OCI-M2 (cell line): ENCODE results near the gene TRAPPC6A.

Source experiments
- DNase-seq: peaks from one replicate; lab custom pipeline; 2025; ENCODE audit not compliant: unreplicated experiment; lab: John Stamatoyannopoulos, UW

TRAPPC6A gene

DNA sequence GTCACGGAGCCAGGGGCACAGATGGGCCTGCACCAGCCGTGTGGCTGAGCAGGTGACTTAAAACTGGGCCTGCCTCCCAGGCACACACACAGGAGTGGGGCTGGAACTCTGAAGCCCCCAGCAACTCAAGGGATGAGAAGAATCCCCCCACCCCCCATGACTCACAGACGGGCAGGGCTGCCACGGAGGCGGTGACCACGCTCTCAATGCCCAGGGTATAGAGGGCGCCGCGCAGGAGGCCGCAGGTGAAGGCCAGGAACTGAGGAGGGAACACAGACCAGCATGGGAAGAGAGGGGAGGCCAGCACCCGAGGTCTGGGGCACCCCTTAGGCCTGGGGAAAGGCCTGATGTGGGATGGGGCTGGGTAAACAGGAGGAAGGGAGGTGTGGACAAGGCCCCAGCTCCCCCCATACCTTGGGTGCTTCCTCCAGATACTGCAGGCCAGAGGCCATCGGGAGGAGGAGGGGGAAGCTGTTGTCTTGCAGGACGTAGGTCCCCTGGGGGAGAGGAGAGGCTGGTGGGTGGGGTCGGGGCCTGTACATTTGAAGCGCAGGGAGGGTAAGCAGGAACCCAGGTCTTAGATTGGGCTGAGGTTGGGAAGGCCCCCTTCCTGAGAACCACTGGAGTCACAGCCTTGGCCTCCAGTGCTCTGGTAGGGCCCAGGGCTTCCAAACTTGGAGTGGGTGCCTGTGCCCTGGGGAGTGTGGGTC is 14.1 kb downstream of the TRAPPC6A start:
- no peak for DNase-seq

DNA sequence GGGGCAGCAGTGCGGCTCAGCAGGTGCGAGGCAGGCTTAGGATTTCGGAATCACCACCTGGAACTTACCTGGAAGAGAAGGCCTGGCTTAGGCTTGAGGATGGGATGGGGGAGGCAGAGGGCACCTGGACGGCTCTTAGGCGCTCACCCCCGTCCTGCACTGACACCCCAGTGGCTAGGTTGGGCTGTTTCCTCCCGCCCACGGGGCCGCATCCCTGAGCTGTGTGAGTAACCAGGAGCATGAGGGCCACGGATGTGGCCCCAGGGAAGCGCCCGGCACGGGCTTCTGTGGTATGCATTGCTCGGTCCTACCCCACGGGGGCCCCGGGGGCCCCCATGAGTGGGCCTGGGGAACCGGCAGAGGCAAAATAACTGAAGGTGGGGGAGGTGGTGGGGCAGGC is 14.9 kb downstream of the TRAPPC6A start:
- no peak for DNase-seq

DNA sequence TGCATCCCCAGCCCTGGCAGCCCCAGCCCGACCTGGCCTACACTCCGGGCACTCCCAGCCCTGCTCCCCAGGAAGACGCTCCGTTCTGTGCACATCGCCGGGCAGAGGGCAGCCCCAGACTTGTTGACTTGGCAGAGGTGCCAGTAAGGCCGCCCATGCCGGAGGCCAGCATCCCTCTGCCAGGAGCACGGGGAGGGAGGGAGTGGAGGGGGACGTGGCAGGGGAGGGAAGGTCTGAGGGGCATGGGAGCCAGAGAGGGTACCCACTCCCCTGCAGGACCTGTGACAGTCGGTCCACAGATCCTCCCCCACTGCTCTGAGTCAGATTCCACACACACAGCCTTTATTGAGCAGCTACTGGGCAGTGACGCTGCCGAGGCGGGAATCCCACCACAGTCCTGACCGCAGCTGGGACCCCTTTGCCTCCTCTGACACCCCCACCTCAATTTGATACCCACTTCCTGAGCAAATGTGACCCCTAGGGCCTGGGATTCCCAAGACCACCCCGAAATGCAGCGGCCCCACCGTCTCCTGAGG is 15.4 kb downstream of the TRAPPC6A start:
- no peak for DNase-seq

DNA sequence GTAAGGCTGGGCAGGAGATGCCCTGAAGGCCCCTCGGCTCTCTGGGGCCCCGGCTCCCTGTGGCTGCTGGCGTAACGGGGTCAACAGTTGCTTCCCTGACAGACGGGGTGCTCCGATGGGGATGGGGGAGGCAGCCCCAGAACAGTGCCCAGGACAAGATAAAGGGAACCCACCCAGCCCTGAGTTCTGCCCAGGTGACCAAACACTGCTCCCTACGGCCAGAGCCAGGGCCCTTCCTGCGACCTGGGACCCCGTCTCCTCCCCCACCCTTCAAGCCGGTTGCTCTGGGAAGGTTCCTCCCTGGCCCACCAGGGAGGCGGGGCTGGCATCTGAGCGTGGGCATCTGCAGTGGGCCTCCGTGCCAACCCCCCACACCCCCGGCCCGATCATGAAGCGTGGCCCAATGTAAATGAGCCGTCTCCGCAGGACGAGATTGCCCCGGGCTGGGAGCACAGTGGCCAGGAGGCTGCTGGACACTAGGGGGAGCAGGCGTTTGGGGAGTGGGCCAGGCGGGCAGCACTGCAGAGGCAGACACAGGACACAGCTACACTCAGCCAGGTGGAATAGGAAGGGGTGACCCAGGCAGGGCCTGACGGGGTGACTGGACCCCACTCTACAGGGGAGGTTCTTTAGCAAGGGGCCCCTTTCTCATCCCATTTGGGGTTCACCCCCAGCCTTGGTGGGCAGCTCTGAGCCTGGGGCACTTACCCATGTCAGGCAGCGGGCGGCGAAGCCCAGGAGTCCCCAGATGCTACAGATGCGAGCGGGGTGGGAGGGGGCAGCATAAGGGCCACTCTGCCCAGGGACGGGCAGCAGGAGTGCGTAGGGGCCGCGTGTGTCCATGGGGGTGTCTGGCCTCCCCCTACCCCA is 16.1 kb downstream of the TRAPPC6A start:
- no peak for DNase-seq

DNA sequence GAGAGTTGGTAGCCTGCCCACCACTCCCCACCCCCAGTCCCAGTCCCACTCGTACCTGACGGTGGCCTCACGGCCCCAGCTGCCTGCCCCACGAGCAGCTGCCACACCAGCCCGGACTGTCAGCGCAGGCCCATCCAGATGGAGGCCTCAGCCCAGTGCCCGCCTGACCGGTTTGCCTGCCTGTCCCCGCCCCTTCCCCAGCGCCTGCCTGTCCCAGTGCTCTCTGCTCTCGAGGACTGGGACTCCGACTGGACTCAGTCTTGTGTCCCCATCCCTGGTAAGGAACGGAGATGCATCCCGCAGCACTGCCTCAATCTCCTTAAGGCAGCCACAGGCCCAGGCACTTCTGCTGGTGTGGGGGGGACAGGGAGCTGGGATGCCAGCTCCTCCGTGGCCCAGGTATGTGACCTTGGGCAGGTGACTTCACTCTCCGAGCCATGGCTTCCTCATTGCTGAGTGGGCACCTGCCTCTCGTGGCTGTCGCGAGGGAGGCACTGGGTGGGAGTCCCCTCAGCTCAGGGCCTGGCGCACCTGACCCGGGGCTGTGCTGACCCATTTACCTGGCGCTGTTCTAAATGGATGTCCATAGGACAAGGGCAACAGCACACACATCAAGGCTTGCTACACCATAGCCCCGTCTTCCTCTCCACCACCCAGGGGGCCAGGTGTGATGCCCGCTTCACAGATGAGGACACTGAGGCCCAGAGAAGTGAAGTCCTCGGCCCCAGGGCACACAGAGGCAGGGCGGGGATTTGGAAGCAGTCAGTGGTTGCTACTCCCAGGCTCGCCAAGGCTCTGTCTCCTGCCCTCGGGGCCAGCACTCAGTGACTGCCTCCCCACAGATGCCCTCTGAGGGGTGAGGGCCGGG is 16.9 kb downstream of the TRAPPC6A start, which contains the start of gene NKPD1:
TSS of gene NKPD1 (minus strand) at position 113 of the 868 bp plus-strand sequence. CDS start 832 bp downstream, outside the sequence.
- DNase-seq = no peak

DNA sequence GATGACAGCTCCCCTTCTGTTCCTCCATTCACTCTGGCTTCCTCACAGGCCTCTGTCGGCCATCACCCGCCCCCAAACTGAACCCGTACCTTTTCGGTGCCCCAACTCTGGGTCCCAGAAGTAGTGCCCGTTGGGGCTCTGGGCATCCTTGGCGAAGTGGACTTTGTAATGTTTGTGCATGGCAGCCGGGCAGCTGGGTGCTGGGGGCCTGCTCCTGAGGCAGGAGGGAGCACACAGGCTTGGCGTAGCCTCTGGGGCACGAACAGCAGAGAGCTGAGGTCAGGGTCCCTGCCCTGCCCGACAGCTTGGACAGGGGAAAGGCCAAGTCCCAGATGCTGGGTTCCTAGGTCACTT is 18.1 kb downstream of the TRAPPC6A start:
- DNase-seq = no peak

DNA sequence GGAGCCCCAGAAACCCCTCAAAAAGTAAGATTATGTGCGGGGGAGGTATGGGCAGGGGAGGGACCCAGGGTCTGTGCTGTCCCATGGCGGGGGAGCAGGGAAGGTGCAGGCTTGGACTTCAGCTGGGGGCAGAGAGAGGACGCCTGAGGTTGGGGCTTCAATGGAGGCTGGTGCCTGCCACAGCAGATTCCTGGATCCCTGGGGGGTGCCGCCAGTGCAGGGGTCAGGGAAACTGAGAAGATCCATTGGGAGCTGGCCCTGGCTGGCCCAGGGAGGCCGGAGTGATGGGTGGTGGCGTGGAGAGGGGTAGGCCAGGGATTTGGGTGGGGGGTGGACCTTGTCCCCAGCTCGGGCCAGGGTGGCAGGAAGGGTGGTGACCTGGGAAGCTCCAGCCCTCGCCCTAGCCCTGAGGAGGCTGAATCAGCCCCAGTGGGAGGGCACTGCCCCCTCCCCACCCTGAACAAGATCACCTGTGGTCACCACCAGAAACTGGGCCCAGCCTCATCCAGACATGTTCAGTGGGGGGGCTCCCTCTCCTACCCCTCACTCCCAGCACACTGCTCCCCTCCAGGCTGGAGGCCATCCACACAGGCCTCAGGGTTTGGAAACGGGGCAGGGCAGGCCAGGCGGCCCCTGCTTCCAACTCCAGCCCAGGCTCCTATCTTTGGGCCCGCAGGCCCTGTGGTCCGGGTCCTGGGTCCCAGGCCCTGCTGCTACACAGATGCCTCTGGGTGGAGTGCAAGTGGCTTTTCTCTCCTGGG is 18.6 kb downstream of the TRAPPC6A start:
- DNase-seq = no peak

DNA sequence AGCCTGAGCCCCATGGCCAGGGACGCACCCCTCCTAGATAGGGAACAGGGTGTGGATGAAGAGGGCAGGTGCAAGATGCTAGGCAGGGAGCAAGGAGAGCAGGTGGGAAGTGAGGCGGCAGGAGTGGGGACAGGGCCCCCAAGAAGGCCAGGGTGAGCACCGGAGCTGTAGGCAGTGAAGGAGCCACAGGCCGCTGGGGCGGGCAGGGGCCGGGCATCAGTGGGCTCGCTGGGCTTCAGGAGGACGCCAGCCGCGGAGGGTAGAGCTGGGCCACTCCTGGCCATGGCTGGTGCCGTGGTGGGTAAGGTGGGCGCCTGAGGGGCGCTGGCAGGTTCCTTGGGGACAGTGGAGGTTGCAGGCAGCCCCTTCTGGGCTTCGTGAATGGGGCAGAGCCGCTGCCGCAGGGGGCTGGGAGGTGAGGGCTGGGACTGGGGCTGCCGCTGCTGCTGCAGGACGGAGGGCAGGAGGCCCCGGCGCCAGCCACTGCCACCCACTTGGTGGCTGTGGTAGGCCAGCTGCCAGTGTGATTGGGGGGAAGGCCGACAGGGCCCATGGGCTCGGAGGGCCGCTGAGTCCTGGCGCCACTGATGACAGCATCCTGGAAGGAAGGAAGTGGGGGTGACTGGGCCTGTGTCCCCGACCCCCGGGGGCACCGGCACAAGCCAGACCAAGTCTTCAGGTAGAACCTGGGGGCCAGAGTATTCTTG is 19.4 kb downstream of the TRAPPC6A start:
- no peak for DNase-seq

DNA sequence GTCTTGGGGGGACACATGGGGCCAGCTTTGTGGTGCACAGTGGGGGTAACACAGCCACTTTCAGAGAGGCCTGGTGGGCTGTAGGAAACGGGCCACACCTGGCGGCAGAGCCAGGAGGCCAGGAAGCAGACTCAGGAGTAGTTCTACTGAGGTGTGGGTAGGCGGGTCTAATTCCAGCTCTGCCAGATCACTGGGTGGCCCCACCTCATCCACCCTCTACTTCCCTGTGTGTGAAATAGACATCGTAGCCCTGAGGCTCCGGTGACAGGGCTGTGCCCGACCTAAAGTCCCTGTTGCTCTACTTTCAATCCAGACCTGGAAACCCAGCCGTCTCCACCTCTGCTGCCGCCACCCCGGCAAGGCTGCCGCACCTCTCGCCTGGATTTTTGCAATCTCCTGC is 21.3 kb downstream of the TRAPPC6A start:
- DNase-seq = no peak

DNA sequence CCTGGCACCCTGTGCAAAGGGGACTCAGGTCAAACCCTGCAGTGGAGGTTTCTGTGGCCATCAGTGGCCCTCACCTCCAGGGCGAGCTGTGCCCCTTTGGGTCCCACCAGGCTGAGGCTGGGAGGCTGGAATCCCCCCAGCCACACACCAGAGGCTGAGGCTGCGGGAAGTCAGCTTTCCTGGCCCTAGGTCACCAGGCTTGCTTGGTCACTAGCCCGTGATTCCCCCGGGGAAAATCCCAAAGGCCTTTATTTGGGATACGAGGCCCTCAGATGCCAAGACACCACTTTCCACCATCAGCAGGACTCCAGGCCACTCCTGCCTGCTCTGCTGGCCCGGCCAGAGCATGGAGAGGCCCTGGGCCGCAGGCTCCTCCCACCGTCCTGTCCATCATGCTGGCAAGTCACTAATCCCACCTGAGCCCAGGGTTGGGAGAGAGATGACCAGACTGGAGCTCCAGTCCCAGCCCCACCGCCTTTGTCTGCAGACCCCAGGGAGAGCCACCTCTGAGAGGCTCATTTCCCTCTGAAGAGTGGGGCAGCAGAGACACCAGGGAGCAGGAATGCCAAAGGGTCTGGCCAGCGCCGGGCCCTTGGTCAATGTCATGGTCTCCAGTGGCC is 21.9 kb downstream of the TRAPPC6A start:
- no peak for DNase-seq

DNA sequence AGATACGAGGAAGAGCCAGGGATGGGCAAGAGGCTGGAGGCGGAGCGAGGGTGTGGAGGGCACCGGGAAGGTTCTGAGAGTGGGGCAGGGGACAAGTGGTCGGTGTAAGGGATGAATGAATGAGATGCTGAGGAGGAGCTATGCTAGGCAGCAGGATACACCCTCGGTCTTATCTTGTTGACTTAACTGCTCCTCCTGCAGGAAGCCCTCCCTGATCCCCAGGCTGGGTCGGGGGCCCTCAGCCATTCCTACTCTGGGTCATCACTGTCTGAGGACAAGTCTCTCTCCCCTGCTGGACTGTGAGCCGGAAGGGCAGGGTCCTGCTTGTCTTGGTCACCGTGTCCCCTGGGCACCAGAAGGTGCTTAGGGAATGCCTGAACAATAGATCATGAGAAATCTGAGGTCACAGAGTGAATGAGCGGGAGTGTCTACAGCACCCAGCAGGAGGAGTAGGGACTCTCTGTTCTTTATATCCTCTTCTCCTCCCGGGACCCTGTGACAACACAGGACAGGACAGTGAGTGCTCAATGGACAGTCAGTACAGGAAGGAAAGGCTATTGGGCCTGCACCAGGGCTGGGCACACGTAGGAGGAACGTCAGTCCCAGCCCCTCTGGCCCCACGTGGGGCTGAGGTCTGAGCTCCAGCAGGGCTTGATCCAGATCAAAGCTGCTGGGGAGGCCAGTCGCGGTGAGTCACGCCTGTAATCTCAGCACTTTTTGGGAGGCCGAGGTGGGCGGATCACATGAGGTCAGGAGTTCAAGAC is 23.8 kb downstream of the TRAPPC6A start:
- DNase-seq = peak; percentile 44

DNA sequence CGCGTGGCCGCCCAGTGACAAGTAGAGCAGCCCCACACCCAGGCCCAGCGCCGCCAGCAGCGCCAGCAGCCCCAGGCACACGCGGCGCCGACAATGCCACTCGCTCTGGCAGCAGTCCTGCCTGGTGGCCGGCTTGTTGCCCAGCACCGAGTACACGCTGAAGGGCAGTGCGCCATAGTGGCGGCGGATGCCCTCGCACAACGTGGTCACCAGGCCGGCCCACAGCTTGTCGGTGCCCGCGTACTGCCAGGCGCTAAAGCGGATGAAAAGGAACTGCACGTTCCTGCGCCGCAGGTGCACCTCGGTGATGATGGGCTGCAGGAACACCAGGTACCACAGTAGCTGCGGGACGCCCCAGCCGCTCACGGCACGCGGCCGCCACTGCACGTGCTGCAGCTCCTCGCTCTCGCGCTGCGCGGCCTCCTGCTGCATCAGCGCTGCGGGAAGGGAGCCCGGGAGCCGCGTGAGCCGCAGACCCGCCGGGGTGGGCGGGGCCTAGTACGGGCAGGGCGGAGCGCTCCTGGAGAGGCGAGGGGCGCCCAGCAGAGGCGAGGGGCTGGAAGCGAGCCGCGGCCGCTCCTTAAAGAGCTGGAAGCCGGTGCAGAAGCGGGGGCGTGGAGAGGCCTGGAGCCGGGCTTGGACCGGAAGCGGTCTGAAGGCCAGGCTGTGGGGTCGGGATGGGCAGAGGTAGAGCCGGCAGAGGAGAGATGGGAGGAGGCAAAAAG is 24.5 kb downstream of the TRAPPC6A start:
- DNase-seq = no peak

DNA sequence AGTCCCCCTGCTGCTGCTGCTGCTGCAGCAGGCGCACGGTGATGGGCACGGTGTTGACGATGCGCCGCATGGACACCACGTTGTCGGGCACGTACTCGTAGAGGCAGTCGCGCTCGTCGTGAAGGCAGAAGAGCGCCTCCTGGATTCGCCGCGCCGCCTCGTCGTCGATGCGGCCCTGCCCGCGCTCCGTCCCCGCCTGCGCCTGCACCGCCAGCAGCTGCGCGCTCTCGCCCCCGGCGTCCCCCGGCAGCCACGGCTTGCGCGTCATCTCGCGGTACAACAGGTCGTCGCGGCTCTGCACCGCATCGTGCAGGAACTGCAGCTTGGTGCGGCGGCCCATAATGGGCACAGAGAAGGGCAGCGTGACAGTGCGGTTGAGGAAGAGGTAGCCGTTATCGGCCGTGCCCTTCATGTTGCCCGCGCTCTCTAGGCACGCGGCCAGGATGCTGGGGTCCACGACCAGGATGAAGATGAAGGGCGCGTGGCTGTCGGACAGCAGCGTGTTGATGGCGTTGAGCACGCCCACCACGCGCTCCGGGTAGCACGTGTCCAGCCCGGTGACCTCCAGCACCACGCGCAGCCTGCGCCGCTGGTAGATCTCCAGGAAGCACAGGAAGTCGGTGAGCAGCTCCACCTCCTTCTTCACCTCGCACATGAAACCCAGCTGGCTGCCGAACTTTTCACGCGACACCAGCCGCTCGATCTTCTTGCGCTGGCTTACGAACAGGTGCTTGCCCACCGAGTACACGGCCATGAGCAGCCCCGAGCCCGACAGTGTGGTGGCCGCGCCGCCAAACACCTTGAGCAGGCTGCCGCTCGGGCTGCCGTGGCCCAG is 25.3 kb downstream of the TRAPPC6A start:
- no peak for DNase-seq

DNA sequence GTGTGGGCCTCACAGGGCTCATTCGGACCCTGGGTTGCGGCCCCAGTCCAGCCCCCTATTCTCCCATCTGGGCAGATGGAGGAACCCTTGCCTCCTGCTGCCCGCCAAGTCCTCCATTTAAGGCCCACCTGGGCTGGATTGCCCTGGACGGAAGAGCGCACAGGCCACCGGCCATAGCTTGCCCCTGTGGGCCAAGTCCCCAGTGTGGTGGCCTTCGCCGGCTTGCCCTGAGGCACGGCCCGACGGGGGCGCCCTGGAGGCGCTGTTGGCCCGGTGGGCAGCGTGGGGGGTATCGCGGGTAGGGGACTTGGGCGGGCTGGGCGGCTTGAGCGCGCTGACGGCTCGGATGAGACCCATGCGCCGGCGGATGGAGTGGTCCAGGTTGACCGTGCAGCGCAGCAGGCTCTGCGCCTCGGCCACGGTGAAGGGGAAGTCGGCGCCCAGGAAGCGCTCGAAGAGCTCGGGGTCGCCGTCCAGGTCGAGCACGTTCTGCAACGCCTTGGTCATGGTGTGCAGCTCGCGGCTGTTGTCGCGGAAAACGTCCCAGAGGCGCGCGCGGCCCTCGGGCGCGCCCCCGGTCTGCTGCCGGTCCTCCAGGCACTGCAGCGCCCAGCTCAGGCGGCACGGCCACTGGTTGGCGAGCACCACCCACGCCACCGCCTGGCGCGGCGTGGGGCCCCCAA is 26.1 kb downstream of the TRAPPC6A start:
- no peak for DNase-seq

DNA sequence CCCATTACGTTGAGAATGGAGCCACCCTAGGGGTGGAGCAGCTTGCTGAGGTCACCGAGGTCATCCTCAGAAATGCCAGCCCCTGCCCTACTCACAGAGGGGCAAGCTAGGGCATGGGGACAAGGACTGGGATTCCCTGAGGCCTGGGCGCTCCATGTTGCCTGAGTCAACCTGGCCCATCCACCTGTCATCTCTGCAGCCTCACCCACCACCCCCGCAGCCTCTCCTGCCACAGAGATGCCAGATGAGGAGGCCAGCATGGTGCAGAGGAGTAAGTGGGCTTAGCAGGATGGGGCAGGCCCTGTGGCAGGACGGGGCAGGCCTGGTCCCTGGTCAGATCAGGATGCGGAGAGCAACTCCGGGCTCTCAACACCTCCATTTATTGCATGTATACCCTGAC is 26.7 kb downstream of the TRAPPC6A start:
- no peak for DNase-seq

DNA sequence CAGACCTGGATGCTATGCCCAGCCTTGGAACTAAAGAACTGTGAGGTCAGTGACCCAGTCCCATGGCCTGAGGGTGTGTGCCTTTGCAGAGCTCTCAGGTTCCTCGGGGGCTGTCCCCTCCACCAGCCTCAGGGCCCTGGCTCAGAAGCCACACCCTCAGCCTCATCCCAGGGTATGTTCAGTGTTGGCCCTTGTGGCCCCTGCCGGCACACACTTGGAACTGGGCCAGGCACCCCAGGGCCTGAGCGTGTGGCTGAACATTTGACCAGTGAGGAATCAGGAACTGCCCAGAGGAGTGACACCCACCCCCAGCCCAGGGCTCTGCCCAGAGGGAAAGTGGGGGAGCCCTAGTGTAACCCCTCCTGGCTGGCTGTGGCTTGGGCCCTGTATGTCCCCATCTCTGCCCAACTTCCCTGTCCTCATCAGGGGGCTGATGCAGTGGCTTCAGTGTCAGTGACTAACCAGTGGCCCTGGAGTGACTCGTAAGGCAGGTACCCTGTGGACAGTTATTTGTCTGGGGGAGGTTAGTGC is 27.2 kb downstream of the TRAPPC6A start:
- DNase-seq = no peak
